ENCODE results near the gene ANO2.

The ANO2 gene

GRCh38 chr12:5581019-5581418 is 364.0 kb downstream of the ANO2 start:
- H3K27ac Mint-ChIP-seq = no peak overlapping the region
- H3K27me3 Mint-ChIP-seq (ENCODE audit: low read depth) = no peaks in the 10 kb centered on the region
- no peak overlapping the region for H3K4me3 Mint-ChIP-seq
- no peak for DNase-seq (ENCODE audit: low spot score)
- no peaks in the 10 kb centered on the region for H3K36me3 Mint-ChIP-seq (ENCODE audit: low read depth)
- H3K9me3 Mint-ChIP-seq = no peaks in the 10 kb centered on the region
- H3K4me1 Mint-ChIP-seq (ENCODE audit: low read depth) = no peaks in the 10 kb centered on the region

GRCh38 chr12:5578775-5579174 is 366.3 kb downstream of the ANO2 start:
- Mint-ChIP-seq H3K36me3 (ENCODE audit: low read depth) (no peaks in the 10 kb centered on the region), H3K9me3 (no peaks in the 10 kb centered on the region), H3K4me3 (no peak overlapping the region), H3K27me3 (ENCODE audit: low read depth) (no peaks in the 10 kb centered on the region), H3K27ac (no peak overlapping the region), H3K4me1 (ENCODE audit: low read depth) (no peaks in the 10 kb centered on the region)
- no peak for DNase-seq (ENCODE audit: low spot score)

DNA sequence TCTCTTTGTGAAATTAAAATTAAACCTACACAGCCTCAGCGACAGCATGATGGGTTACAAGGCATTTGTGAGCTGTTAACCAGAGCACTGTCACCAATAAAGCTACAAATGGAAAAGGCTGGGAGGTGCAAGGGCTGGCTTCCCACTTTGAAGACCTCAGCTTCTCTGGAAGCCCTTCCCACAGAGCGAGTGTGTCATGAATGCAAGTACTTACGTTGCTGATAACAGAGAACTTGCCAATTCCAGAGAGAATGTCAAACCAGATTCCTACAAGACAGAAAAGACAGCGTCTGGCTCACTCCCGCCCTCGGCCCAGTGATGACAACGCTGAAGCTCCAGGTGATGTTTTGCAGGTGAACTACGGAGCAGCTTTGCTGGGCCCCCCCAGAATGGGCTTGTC is 367.3 kb downstream of the ANO2 start:
- no peaks in the 10 kb centered on the region for H3K27me3 Mint-ChIP-seq (ENCODE audit: low read depth)
- H3K27ac Mint-ChIP-seq = no peak overlapping the region
- no peaks in the 10 kb centered on the region for H3K9me3 Mint-ChIP-seq
- no peak for DNase-seq (ENCODE audit: low spot score)
- no peaks in the 10 kb centered on the region for H3K36me3 Mint-ChIP-seq (ENCODE audit: low read depth)
- H3K4me1 Mint-ChIP-seq (ENCODE audit: low read depth) = no peaks in the 10 kb centered on the region
- no peak overlapping the region for H3K4me3 Mint-ChIP-seq

DNA sequence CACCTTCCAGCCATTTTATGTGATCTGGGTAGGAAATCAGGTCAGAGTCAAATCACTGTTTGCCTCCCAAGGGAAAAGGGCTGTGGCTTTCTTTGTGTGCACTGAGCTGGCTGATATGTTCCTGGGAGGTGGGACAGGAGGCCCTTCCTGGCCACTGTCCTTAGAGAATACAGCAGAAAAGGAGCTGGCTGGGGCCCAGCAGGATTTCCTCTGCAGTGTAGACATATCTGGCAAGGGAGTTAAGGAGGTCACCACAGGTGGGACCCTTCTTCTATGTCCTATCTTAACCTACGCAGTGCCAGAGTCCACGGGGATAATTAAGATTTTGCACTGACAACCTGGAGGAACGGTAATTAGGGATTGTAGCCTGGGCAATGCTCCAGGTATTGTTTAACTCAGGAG is 367.8 kb downstream of the ANO2 start:
- Mint-ChIP-seq H3K4me1 (ENCODE audit: low read depth) (no peaks in the 10 kb centered on the region), H3K27me3 (ENCODE audit: low read depth) (no peaks in the 10 kb centered on the region), H3K27ac (no peak overlapping the region), H3K4me3 (no peak overlapping the region), H3K36me3 (ENCODE audit: low read depth) (no peaks in the 10 kb centered on the region), H3K9me3 (no peaks in the 10 kb centered on the region)
- DNase-seq (ENCODE audit: low spot score) = no peak

DNA sequence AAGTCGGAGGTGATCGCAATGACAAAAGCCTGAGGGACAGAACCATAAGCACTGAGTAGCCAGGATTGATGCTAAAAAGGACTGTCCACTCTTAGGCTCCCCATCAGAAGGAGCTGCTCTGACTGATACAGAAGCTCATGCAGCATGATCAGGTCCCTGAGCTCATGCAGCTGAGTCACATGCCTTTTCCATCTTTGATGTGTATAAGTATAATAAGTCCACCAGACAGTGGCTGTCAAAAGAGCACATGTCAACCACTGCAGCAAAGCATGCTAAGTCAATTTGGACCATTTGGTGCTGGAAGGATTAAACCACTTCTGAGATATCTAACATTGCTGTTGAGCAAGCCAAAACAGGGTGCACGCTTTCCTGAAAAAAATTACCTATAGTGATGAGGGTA is 369.1 kb downstream of the ANO2 start:
- H3K27ac Mint-ChIP-seq = no peak overlapping the region
- no peaks in the 10 kb centered on the region for H3K4me1 Mint-ChIP-seq (ENCODE audit: low read depth)
- H3K9me3 Mint-ChIP-seq = no peaks in the 10 kb centered on the region
- DNase-seq (ENCODE audit: low spot score) = no peak
- no peak overlapping the region for H3K4me3 Mint-ChIP-seq
- no peaks in the 10 kb centered on the region for H3K36me3 Mint-ChIP-seq (ENCODE audit: low read depth)
- H3K27me3 Mint-ChIP-seq (ENCODE audit: low read depth) = no peaks in the 10 kb centered on the region

GRCh38 chr12:5575232-5575631 is 369.8 kb downstream of the ANO2 start:
- no peak for DNase-seq (ENCODE audit: low spot score)

GRCh38 chr12:5573390-5573789 is 371.7 kb downstream of the ANO2 start:
- no peak for DNase-seq (ENCODE audit: low spot score)
- Mint-ChIP-seq H3K4me1 (ENCODE audit: low read depth) (no peaks in the 10 kb centered on the region), H3K4me3 (no peak overlapping the region), H3K27ac (no peak overlapping the region), H3K27me3 (ENCODE audit: low read depth) (no peaks in the 10 kb centered on the region), H3K36me3 (ENCODE audit: low read depth) (no peaks in the 10 kb centered on the region), H3K9me3 (no peaks in the 10 kb centered on the region)

More at GRCh38 chr12:5575232-5575631, 369.8 kb downstream of the ANO2 start:
- H3K4me3 Mint-ChIP-seq = no peak overlapping the region
- no peaks in the 10 kb centered on the region for H3K4me1 Mint-ChIP-seq (ENCODE audit: low read depth)
- no peak overlapping the region for H3K27ac Mint-ChIP-seq
- no peaks in the 10 kb centered on the region for H3K36me3 Mint-ChIP-seq (ENCODE audit: low read depth)
- H3K9me3 Mint-ChIP-seq = no peaks in the 10 kb centered on the region
- H3K27me3 Mint-ChIP-seq (ENCODE audit: low read depth) = no peaks in the 10 kb centered on the region

- no peaks in the 10 kb centered on the region for H3K36me3 Mint-ChIP-seq (ENCODE audit: low read depth)
- no peaks in the 10 kb centered on the region for H3K27me3 Mint-ChIP-seq (ENCODE audit: low read depth)
- H3K9me3 Mint-ChIP-seq = no peaks in the 10 kb centered on the region
- no peaks in the 10 kb centered on the region for H3K4me1 Mint-ChIP-seq (ENCODE audit: low read depth)
- no peak overlapping the region for H3K4me3 Mint-ChIP-seq
- H3K27ac Mint-ChIP-seq = no peak overlapping the region
- no peak for DNase-seq (ENCODE audit: low spot score)
Observed at GRCh38 chr12:5571115-5571514, 373.9 kb downstream of the ANO2 start.

GRCh38 chr12:5570416-5570815 is 374.6 kb downstream of the ANO2 start:
- no peak for DNase-seq (ENCODE audit: low spot score)
- H3K4me1 Mint-ChIP-seq (ENCODE audit: low read depth) = no peaks in the 10 kb centered on the region
- no peaks in the 10 kb centered on the region for H3K36me3 Mint-ChIP-seq (ENCODE audit: low read depth)
- no peak overlapping the region for H3K4me3 Mint-ChIP-seq
- no peaks in the 10 kb centered on the region for H3K27me3 Mint-ChIP-seq (ENCODE audit: low read depth)
- H3K27ac Mint-ChIP-seq = no peak overlapping the region
- no peaks in the 10 kb centered on the region for H3K9me3 Mint-ChIP-seq

- Mint-ChIP-seq H3K9me3 (no peaks in the 10 kb centered on the region), H3K27me3 (ENCODE audit: low read depth) (no peaks in the 10 kb centered on the region), H3K27ac (no peak overlapping the region), H3K4me3 (no peak overlapping the region), H3K4me1 (ENCODE audit: low read depth) (no peaks in the 10 kb centered on the region), H3K36me3 (ENCODE audit: low read depth) (no peaks in the 10 kb centered on the region)
- no peak for DNase-seq (ENCODE audit: low spot score)
Observed at GRCh38 chr12:5568325-5568981, 376.6 kb downstream of the ANO2 start.

- Mint-ChIP-seq H3K27ac (no peak overlapping the region), H3K4me3 (no peak overlapping the region), H3K9me3 (no peaks in the 10 kb centered on the region), H3K4me1 (ENCODE audit: low read depth) (no peaks in the 10 kb centered on the region), H3K27me3 (ENCODE audit: low read depth) (no peaks in the 10 kb centered on the region), H3K36me3 (ENCODE audit: low read depth) (no peaks in the 10 kb centered on the region)
- DNase-seq (ENCODE audit: low spot score) = no peak
Observed at GRCh38 chr12:5567016-5567725, 377.9 kb downstream of the ANO2 start.

- H3K27ac Mint-ChIP-seq = no peak overlapping the region
- no peak overlapping the region for H3K4me3 Mint-ChIP-seq
- H3K9me3 Mint-ChIP-seq = no peaks in the 10 kb centered on the region
- no peaks in the 10 kb centered on the region for H3K36me3 Mint-ChIP-seq (ENCODE audit: low read depth)
- no peaks in the 10 kb centered on the region for H3K4me1 Mint-ChIP-seq (ENCODE audit: low read depth)
- no peak for DNase-seq (ENCODE audit: low spot score)
- no peaks in the 10 kb centered on the region for H3K27me3 Mint-ChIP-seq (ENCODE audit: low read depth)
Observed at GRCh38 chr12:5565933-5566599, 379.0 kb downstream of the ANO2 start.

GRCh38 chr12:5562581-5562980 is 382.5 kb downstream of the ANO2 start:
- H3K9me3 Mint-ChIP-seq = no peaks in the 10 kb centered on the region
- H3K4me1 Mint-ChIP-seq (ENCODE audit: low read depth) = no peaks in the 10 kb centered on the region
- no peak overlapping the region for H3K27ac Mint-ChIP-seq
- DNase-seq (ENCODE audit: low spot score) = no peak
- H3K27me3 Mint-ChIP-seq (ENCODE audit: low read depth) = no peaks in the 10 kb centered on the region
- no peaks in the 10 kb centered on the region for H3K36me3 Mint-ChIP-seq (ENCODE audit: low read depth)
- no peak overlapping the region for H3K4me3 Mint-ChIP-seq

GRCh38 chr12:5561846-5562245 is 383.2 kb downstream of the ANO2 start:
- no peak overlapping the region for H3K4me3 Mint-ChIP-seq
- no peaks in the 10 kb centered on the region for H3K9me3 Mint-ChIP-seq
- H3K27ac Mint-ChIP-seq = no peak overlapping the region
- DNase-seq (ENCODE audit: low spot score) = no peak
- no peaks in the 10 kb centered on the region for H3K27me3 Mint-ChIP-seq (ENCODE audit: low read depth)
- no peaks in the 10 kb centered on the region for H3K36me3 Mint-ChIP-seq (ENCODE audit: low read depth)
- no peaks in the 10 kb centered on the region for H3K4me1 Mint-ChIP-seq (ENCODE audit: low read depth)
